A673 (cell line): ENCODE results near the gene CTDNEP1. TPM values are rescaled to one million over a fixed set of nuclear protein-coding genes. Genes with fewer than 3 reads are reported as not detected.

Source experiments
- BruUV-seq: library from RNA; stranded (reverse); fragments of 400-500 nt; replicated peaks from 2 replicates; lab custom pipeline; 2021; lab: Mats Ljungman, UMichigan
- CTCF ChIA-PET: fragments of 300-600 bp; sonication (Branson Sonifier 250); formaldehyde crosslinking; loops from one replicate; lab custom pipeline; 2022; ENCODE audit warnings: antibody characterized with exemption; lab: Charles Lee
- POLR2A ChIA-PET: fragments of 300-600 bp; sonication (Branson Sonifier 250); formaldehyde crosslinking; loops from one replicate; lab custom pipeline; 2022; ENCODE audit warnings: antibody characterized with exemption; ENCODE audit not compliant: low non-redundant PET; lab: Charles Lee
- DNase-seq: peaks from one replicate; pipeline ENCODE4 v3.0.0-alpha.2; 2015; ENCODE audit warnings: low spot score
- H3K27ac ChIP-seq: fragments of 200-600 bp; sonication (generic); 2 replicates; pipeline ENCODE4 v1.5.1; 2016; ENCODE audit warnings: mixed run types, low read depth, mild to moderate bottlenecking, mixed read lengths, antibody characterized with exemption, low read length; ENCODE audit not compliant: poor library complexity, severe bottlenecking
- H3K27me3 ChIP-seq: fragments of 200-600 bp; sonication (generic); replicated peaks from 2 replicates; pipeline ENCODE4 v1.6.1; 2017; ENCODE audit warnings: mixed run types, low read depth, mild to moderate bottlenecking, mixed read lengths, antibody characterized with exemption, low read length; ENCODE audit not compliant: insufficient read depth, poor library complexity
- H3K36me3 ChIP-seq: fragments of 200-600 bp; sonication (generic); 2 replicates; pipeline ENCODE4 v1.6.1; 2016; ENCODE audit warnings: mixed run types, mild to moderate bottlenecking, mixed read lengths, antibody characterized with exemption, low read length; ENCODE audit not compliant: insufficient read depth, poor library complexity, severe bottlenecking
- H3K4me1 ChIP-seq: fragments of 200-600 bp; sonication (generic); 2 replicates; pipeline ENCODE4 v1.6.1; 2017; ENCODE audit warnings: mixed run types, mild to moderate bottlenecking, mixed read lengths, antibody characterized with exemption, low read length; ENCODE audit not compliant: insufficient read depth, poor library complexity, severe bottlenecking
- H3K4me3 ChIP-seq: fragments of 200-600 bp; sonication (generic); 2 replicates; pipeline ENCODE4 v1.5.1; 2016; ENCODE audit warnings: low read depth, mixed run types, mild to moderate bottlenecking, mixed read lengths, low read length; ENCODE audit not compliant: poor library complexity, severe bottlenecking
- H3K9me3 ChIP-seq: fragments of 200-600 bp; sonication (generic); 2 replicates; pipeline ENCODE4 v1.6.1; 2016; ENCODE audit warnings: mixed run types, low read depth, mild to moderate bottlenecking, mixed read lengths, antibody characterized with exemption, low read length; ENCODE audit not compliant: poor library complexity, severe bottlenecking
- EZH2 ChIP-seq: fragments of 200-600 bp; sonication (generic); IDR thresholded peaks from 2 replicates; pipeline ENCODE4 v1.6.1; 2017; ENCODE audit warnings: borderline replicate concordance, low read depth, mild to moderate bottlenecking, mixed read lengths, antibody characterized with exemption, low read length; ENCODE audit not compliant: poor library complexity, severe bottlenecking
- intact Hi-C: fragments of 100-400 bp; cut with micrococcal nuclease; formaldehyde crosslinking; loops from one replicate; pipeline ENCODE4 v1.10.0; 2022; ENCODE audit not compliant: unreplicated experiment
- total RNA-seq: library from RNA; stranded (reverse); gene quantifications from 2 replicates; pipeline ENCODE4 v1.2.3, GENCODE V29; 2021
- TF ChIP-seq, protein P1 (sequence below): fragments of 300-800, 200-600 bp; sonication (generic); conservative IDR thresholded peaks from 2 replicates; pipeline ENCODE4 v1.5.1; 2017; ENCODE audit warnings: low read depth, mild to moderate bottlenecking, antibody characterized with exemption, low read length, moderate library complexity, mixed read lengths

Gene CTDNEP1
- total RNA-seq, 1 experiment from 2014 or later: 175 TPM

DNA sequence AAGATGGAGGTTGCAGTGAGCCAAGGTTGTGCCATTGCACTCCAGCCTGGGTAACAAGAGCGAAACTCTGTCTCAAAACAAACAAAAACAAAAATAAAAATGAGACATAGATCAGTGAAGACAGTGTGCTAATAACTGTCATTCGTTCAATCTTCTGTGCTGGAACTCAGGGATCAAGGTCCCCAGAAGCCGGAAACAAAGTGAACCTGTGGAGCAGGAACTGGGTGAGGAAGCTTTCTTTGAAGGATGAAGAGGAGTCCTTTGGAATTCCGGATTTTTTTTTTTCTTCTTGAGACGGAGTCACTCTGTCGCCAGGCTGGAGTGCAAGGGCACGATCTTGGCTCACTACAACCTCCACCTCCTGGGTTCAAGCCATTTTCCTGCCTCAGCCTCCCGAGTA, 27.9 kb upstream of the CTDNEP1 start:
- no TSS peak for BruUV-seq
- POLR2A ChIA-PET: no interaction called here
- TF ChIP-seq EZH2: no peak
- TF ChIP-seq, protein P1, sequence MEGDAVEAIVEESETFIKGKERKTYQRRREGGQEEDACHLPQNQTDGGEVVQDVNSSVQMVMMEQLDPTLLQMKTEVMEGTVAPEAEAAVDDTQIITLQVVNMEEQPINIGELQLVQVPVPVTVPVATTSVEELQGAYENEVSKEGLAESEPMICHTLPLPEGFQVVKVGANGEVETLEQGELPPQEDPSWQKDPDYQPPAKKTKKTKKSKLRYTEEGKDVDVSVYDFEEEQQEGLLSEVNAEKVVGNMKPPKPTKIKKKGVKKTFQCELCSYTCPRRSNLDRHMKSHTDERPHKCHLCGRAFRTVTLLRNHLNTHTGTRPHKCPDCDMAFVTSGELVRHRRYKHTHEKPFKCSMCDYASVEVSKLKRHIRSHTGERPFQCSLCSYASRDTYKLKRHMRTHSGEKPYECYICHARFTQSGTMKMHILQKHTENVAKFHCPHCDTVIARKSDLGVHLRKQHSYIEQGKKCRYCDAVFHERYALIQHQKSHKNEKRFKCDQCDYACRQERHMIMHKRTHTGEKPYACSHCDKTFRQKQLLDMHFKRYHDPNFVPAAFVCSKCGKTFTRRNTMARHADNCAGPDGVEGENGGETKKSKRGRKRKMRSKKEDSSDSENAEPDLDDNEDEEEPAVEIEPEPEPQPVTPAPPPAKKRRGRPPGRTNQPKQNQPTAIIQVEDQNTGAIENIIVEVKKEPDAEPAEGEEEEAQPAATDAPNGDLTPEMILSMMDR: no peak
- intact Hi-C loops: no loop called here
- peaks cover 18% of the 10 kb centered on the region for H3K4me1 ChIP-seq
- H3K36me3 ChIP-seq: no peaks in the 10 kb centered on the region
- H3K4me3 ChIP-seq: no peak overlapping the region
- no peaks in the 10 kb centered on the region for H3K9me3 ChIP-seq
- CTCF ChIA-PET: interaction anchor here (1.0 kb wide), 1 partner anchor 17 kb away, joined by 4 read pairs; no protein-coding TSS in a partner anchor
- DNase-seq: no peak
- H3K27ac ChIP-seq: no peak overlapping the region
- no peaks in the 10 kb centered on the region for H3K27me3 ChIP-seq

DNA sequence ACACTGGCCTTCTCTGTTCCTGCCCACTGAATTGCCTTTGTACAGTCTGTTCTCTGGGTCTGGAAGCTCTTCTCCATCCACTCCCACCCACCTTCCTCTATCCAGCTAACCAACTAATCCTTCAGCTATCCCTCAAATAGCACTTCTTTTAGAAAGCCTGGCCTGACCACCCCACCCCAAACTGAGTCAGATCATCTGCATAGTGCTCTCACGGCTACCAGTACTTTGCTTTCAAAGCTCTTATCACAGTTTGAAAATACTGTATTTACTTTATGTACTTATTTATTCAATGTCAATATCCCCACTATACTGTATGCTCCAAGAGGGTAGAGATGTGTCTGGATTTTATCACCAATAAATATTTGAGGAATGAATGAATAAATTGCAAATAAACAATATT, 15.2 kb upstream of the CTDNEP1 start:
- Histone ChIP-seq H3K27ac (no peak overlapping the region), H3K9me3 (no peaks in the 10 kb centered on the region), H3K4me1 (peaks cover 5% of the 10 kb centered on the region), H3K36me3 (no peaks in the 10 kb centered on the region), H3K4me3 (no peak overlapping the region), H3K27me3 (no peaks in the 10 kb centered on the region)
- TF ChIP-seq EZH2: no peak
- TF ChIP-seq, protein P1: no peak
- ChIA-PET POLR2A (no interaction called here), CTCF (no interaction called here)
- BruUV-seq: no TSS peak
- no peak for DNase-seq
- intact Hi-C loops: no loop called here

DNA sequence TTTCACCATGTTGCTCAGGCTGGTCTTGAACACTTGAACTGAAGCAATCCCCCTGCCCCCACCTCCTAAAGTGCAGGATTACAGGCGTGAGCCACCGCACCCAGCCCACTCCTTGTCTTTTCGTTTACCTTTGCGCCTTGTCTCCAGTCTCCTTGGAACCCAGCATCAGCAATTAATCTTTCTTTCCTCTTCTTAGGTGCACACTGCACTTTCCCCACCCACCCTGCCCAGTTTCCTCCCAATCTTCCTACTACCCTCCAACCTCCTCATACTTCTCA, 12.2 kb upstream of the CTDNEP1 start:
- H3K4me1 ChIP-seq: peaks cover 15% of the 10 kb centered on the region
- intact Hi-C loops: no loop called here
- peaks cover 6% of the 10 kb centered on the region for H3K36me3 ChIP-seq
- no peak overlapping the region for H3K4me3 ChIP-seq
- ChIA-PET POLR2A (no interaction called here), CTCF (no interaction called here)
- DNase-seq: no peak
- H3K9me3 ChIP-seq: no peaks in the 10 kb centered on the region
- no peak overlapping the region for H3K27ac ChIP-seq
- no peaks in the 10 kb centered on the region for H3K27me3 ChIP-seq
- TF ChIP-seq, protein P1: no peak
- TF ChIP-seq EZH2: no peak
- no TSS peak for BruUV-seq
